HuH-7.5 (cell line): ENCODE data around the gene HPS5.

ENCODE experiments used
- DNase-seq: peaks from one replicate; pipeline ENCODE4 v3.0.0; 2011; ENCODE audit warnings: low spot score

HPS5 gene

GRCh38 chr11:18317551-18317950 lies 4.4 kb downstream of the HPS5 start:
- DNase-seq = no peak

DNA sequence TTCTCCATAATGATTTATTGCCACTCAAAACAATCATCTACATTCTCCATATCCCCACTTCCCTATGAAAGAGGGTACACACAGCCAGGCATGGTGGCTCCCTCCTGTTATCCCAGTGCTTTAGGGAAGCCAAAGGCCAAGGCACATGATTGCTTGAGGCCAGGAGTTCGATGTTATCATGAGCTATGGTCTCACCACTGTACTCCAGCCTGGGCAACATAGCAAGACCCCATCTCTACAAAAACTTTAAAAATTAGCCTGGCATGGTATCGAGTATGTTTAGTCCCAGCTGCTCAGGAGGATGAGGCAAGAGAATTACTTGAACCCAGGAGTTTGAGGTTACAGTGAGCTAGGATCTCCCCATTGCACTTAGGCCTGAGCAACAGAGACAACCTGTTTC lies 6.0 kb downstream of the HPS5 start:
- DNase-seq = no peak

GRCh38 chr11:18314784-18315523 lies 7.0 kb downstream of the HPS5 start:
- no peak for DNase-seq

- no peak for DNase-seq
Measured at GRCh38 chr11:18313965-18314763, 7.8 kb downstream of the HPS5 start.

DNA sequence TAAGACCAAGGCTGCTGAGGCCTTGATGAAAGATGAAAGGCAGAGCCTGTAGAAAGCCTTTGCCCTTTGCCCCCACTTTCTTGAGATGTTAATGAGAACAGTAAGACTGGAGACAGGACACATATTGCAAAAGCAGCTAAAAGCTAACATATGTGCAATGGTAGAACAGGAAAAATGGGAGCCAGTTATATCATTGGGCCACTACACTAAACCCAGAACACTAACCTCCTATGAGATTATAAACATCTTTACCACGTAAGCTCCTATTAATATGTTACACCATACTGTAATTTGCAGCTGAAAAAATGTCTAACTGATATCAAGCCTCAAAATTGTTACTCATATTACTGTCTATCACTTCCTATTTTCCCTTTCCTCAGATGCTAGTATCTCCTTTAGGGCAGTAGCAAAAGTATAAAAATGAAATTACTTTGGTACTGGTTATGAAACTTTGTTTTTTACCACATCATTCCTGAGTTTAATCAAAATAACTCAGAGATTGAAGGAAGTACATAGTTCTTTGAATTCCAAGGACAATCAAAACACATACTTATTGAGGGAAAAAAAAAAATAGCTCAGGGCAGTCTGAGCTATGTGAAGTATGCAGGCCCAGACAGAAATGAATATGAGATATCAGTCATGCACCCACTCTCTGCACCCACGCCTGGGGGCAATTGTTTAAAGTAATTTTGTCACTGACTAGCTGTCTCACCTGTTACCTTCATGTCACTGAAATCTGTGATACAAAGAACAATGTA lies 9.1 kb downstream of the HPS5 start:
- no peak for DNase-seq

DNA sequence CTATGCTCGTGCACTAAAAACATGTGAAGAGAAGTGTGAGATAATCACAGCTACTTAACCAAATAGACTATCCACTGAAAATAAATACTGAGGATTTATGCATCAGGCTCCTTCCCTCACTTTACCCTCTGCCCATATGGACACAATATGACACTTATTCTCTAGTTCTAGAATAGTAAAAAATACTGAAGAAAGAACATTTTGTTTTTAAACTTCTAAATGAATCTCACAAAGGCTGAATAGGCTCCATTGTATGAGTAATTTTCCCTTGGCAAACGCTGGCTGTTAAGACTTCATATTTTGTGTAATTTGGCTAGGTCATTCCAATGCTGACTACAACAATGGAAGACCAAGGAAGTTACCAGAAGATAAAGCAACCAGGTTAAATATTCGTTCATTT lies 9.9 kb downstream of the HPS5 start:
- DNase-seq = no peak

- no peak for DNase-seq
Measured at GRCh38 chr11:18310800-18311340, 11.1 kb downstream of the HPS5 start.

- no peak for DNase-seq
Measured at GRCh38 chr11:18309691-18310090, 12.2 kb downstream of the HPS5 start.

DNA sequence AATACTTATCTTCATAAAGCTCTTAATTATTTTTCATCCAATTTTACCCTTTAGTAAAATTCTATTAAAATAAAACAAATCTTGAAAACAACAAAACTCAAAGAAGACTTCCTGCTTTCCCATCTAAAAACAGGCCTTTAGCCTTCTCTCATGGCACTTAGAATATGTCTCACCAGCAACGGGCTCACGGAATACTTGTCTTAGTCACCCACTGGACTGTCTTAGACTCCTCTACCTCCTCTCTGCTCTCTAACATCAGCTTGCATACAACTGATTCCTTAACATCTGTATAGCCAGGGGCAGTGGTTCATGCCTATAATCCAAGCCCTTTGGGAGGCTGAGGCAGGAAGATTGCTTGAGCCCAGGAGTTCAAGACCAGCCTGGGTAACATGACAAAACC lies 13.7 kb downstream of the HPS5 start:
- DNase-seq = no peak

GRCh38 chr11:18307461-18308139 lies 14.3 kb downstream of the HPS5 start:
- no peak for DNase-seq

DNA sequence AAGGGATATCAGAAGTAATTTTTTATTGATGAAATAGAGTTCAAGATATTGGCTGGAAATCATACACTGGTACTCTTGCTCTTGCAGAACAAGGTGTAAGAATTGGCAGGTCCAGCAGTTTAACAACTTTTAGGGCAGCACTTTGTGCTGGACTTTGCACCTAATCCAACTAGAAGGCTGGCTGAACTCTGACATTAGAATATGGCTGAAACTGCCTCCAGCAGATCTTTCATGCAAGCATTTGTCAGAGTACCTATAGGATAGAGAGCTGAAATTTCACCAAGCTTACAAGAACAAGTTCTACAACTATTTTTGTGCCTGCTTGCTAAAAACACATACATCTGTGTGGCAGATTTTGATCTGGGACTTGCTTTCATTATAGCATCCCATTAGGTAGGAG lies 17.2 kb downstream of the HPS5 start:
- no peak for DNase-seq

GRCh38 chr11:18299721-18300120 lies 22.2 kb downstream of the HPS5 start:
- no peak for DNase-seq

DNA sequence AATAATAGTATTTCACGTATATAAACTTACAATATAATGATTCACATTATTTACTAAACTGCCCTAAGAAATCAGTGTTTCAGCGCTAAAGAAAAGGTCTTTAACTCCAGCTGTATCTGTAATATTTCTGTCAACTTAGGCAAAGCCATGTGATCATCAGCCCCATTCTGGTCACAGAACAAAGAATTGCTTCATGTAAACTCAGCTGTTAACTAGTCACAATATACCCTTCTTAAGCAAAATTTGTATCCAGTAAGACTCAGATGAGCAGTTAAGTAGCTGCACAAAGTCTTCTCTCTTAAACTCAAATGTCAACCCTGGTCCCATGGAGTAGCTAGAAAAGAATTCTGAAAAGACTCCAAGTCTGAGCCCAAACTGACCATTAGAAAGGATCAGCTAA lies 26.6 kb downstream of the HPS5 start:
- no peak for DNase-seq

- no peak for DNase-seq
Measured at GRCh38 chr11:18294862-18295261, 27.1 kb downstream of the HPS5 start.

DNA sequence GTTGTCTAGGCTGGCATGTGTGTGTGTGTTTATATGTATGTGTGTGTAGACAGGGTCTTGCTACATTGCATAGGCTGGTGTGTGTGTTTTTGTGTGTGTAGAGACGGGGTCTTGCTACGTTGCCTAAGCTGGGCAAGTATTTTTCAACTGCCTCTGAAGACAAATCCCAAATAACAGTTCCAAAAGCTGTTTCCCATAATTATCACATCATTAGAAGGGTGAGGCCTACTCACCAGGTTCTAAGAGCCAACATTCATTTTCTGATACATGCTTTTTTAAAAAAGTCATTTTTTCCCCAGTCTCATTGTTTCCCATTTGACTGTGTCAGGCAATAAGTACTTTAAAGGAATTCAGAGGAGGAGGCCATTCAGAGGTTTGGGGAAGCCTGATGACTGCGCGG lies 33.0 kb downstream of the HPS5 start:
- no peak for DNase-seq

DNA sequence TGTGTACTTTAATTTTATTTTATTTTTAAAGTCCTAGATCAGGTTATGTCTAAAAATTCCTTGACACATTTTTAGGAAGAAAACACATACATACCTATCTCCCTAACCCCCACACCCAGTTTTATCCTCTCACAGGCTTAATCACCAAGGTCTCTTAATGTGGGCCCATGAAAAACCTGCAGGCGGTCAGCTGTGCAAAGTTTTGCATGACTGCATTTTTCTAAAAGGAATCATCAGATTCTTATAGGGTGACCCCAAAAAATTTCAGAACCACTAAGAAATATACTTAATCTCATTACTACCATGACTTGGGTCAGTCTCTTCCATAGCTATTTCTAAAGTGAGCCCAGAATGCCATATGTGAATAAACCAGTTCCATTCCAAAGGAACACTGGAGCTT lies 36.1 kb downstream of the HPS5 start:
- DNase-seq = no peak

DNA sequence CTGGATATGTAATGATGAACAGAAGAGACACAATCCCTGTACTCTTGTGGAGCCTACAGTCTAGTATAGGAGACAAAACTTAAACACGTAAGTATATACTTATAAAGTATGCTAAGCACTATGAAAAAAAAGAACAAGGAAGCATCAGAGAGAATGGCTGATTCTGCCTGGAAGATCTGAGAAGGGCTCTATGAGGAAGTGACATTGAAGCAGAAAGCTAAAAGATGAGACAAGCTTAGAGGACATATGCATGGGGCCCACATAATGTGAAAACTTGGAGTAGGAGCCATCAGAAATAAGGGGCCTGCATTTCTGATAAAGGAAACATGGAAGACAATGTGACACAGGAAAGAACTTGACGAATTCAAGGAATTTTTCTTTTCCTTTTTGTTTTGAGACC lies 39.3 kb downstream of the HPS5 start:
- DNase-seq = no peak

DNA sequence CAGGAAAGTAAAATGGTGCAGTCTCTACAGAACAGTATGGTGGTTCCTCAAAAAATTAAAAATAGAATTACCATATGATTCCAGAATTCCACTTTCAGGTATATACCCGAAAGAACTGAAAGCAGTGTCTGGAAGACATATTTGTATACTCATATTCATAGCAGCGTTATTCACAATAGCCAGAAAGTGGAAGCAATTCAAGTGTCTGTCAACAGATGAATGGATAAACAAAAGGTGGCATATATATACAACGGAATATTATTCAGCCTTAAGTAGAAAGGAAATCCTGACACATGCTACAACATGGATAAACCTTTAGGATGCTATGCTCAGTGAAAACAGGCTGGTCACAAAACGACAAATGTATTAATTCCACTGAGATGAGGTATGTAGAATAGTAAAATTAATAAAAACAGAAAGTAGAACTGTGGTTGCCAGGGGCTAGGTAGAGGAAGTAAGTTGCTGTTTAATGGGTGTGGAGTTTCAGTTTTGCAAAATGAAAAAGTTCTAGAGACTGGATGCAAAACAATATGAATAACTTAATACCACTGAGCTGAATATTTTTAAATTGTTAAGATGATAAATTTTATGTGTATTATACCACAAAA lies 41.4 kb downstream of the HPS5 start:
- no peak for DNase-seq

- no peak for DNase-seq
Measured at GRCh38 chr11:18277565-18278271, 44.2 kb downstream of the HPS5 start.

DNA sequence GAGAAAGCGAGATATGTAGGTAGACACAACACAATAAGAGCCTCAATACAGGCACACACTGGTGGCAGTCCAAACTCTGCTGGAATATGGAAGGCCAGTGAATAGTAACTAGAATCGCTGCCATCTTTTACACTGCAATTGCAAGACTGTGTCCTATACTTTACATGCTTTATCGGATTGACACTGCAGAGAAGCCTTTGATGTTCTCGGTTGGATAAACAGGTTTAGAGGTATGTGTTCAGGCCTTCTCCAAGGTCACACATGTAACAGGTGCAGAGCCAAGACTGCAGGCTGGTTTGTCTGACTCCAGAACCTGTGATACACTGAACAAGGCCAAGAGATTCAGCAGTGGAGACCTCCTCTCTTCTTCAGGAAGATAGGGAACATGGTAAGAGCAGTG lies 50.7 kb downstream of the HPS5 start:
- DNase-seq = no peak

DNA sequence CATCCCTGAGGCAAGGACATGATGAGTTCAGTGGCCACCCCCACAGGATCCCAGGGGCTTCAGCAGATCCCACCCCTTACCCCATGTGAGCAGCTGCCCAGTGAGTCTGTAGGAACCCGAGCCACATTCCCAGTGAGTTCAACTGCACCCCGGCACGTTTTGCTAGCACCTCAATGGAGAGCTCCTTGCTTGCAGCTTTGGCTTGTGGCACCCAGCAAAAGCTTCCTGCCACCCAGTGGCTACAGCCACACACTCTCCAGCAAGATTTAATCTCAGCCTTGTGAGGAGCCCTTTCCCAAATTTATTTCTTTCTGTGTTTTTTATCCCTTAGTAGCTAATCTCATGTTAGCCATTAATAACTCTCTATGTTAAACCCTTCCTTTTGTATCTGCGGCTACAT lies 51.8 kb downstream of the HPS5 start:
- DNase-seq = no peak
